NCI-H1694 (cell line): Measurements from ENCODE around the gene ANTXR2.
"Not testable (repeated sequence)": the region's sequence is repeated elsewhere in the genome, so short reads cannot be mapped to it uniquely, and the experiment has no call there.

Source experiments
- DNase-seq: peaks from one replicate; lab custom pipeline; 2025; lab: John Stamatoyannopoulos, UW

Gene ANTXR2

DNA sequence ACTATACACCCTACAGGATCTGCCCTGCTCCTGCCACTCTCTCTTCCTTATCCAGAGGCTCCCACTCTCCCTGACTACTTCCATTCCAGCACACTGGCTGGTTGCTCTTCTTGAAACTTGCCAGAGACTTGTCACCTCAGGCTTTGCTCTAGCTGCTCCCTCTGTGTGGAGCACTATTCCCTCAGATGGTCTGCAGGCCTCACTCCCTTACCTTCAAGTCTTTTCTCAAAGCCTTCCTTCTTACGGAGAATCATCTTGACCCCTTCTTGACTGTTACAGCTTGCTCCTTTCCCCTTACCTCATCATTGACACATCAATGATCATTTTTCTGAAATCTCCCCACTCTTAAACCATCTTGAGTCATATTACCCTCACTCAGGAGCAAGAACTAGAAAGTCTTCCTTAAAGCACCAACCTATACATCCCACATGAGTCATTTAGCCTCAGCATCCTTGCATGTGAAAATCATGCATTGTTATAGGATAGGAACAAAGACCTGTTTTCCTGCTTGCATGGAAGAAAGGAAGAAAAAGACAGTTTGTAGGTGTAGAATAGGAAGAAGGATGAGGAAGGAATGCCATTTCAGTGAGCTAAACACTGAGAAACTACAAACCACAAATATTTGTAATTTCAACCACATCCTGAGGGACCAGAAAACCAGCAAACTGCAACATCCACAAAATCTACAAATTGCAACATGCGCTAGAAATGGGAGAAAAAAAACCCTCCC is 55.7 kb downstream of the ANTXR2 start:
- DNase-seq: no peak

GRCh38 chr4:80016506-80016905 is 56.5 kb downstream of the ANTXR2 start:
- no peak for DNase-seq

DNA sequence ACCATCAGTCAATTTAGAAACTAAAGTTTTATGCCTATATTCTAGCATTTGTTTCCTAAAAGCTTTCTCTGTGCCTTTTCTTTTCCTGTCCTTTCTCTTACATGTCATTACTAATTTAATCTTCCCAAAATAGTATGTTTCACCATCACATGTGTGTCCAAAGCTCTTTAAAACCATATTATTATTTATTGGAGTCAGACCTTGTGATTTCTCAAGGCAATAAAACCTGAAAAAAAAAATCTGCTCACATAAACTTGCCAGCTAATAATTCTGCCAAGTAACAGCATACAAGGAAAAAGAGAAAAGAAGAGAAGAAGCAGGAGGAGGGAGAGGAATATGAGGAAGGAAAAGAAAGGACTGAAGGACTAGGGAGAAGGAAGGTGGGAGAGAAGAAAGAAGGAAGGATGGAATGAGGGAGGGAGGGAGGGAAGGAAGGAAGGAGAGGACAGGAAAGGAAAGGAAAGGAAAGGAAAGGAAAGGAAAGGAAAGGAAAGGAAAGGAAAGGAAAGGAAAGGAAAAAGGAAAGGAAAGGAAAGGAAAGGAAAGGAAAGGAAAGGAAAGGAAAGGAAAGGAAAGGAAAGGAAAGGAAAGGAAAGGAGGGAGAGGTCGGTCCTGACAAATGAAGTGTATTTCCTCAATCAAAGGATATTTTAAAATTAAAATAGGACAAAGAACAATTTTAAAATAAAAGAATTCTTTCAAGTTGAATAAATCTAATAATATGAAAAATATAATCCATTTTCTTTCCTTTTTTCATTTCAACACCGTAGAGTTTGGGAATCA is 57.4 kb downstream of the ANTXR2 start:
- no peak for DNase-seq

DNA sequence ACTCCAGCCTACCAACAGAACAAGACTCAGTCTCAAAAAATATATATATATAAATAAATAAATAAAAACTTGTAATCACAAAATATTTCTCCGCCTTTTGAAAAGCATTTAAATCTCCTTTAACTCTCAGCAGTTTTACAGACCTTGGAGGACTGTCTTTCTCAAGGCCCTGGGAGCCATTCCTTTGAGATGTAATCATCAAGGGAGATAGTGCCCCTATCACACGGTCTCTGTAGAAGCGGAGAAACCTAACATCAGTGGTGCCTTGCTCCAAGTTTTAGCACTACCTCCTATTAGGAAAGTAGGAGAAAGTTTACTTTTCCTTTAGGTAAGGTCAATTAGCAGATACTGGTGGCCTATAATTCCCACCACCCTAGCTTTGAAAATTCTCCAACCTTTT is 58.5 kb downstream of the ANTXR2 start:
- DNase-seq: no peak

DNA sequence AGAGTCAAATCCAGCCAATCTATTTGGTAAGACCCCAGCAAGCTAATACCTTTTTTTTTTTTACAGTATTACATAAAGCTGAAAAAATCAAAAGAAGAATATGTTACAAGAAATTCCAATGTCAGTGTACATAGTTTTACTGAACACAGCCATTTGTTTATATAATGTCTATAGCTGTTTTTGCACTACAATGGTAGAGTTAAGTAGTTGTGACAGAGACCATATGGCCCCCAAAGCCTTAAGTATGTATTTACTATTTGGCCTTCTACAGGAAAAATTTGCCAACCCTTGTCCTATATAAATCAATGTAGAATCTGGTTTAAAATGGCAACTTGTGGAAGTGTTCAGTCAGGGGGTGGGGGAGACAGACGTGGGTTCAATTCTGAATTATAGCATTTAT is 60.7 kb downstream of the ANTXR2 start:
- DNase-seq: no peak

DNA sequence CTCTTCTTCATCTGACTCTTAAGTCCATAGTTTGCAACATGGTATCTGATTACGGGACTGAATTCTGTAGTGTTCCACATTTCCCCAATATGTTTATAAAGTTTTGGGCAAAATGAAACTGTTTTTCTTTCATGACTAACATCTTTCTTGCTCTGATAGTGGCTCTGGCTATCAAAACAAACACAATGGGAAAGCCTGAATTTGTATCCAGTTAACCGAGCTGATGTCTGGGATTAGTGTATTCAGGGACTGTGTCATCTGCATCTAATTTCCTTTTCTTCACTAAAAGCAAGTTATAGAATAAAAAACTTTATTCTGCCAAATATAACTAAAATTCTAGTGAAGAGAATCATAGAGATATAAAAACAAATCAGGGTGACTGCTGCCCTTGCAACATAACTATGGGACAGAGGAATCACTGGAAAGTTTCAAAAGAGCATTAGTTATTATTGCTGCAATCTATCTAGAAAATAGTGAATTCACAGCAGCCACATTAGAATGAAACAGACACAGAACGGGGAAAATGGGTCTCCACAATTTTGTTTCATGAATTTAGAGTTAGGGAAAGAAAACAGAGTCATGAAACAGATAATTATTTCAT is 61.3 kb downstream of the ANTXR2 start:
- DNase-seq: no peak

- no peak for DNase-seq
Observed at GRCh38 chr4:80010316-80010715, 62.7 kb downstream of the ANTXR2 start.

- DNase-seq: no peak
Observed at GRCh38 chr4:80009806-80010205, 63.2 kb downstream of the ANTXR2 start.

GRCh38 chr4:80008971-80009370 is 64.1 kb downstream of the ANTXR2 start:
- no peak for DNase-seq

DNA sequence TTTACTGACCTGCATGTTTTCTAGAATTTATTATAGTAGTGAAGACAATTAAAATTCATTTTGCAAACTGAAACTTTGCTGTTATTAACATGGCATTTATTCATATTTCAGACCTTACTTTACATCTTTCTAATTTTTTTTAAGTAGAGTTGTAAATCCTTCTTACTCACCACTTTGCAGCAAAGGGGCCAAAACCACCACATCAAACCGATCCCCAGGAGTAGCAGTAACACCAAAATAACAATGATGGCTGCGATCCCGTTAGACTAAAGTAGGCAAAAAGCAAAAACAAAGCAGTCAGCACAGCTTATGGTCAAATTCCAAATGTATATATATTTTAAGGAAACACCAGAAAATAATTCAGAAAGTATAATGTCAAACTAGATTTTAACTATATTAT is 64.7 kb downstream of the ANTXR2 start:
- DNase-seq: no peak

GRCh38 chr4:80007745-80008149 is 65.3 kb downstream of the ANTXR2 start:
- DNase-seq: no peak

GRCh38 chr4:80006935-80007744 is 65.9 kb downstream of the ANTXR2 start:
- no peak for DNase-seq

DNA sequence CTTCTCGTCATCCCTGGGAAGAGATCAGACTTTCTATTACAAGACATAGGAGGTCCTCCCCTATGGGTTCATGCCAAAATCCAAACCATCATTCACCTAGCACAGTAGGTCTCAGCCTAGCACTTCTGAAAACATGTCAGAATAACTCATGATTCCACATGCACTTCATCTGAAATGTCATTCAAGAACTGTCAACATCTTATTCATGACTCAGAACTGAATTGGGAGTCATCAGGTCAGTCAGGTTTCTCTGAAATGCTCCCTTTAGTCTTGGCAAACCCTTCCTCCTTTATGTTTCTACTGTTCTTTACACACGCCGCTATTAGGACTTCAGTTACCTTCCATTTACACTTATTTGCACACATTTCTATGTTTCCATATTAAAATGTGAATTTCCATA is 67.2 kb downstream of the ANTXR2 start:
- no peak for DNase-seq

- no peak for DNase-seq
Observed at GRCh38 chr4:80004319-80004718, 68.7 kb downstream of the ANTXR2 start.

DNA sequence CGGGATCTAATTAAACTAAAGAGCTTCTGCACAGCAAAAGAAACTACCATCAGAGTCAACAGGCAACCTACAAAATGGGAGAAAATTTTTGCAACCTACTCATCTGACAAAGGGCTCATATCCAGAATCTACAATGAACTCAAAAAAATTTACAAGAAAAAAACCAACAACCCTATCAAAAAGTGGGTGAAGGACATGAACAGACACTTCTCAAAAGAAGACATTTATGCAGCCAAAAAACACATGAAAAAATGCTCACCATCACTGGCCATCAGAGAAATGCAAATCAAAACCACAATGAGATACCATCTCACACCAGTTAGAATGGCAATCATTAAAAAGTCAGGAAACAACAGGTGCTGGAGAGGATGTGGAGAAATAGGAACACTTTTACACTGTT is 70.5 kb downstream of the ANTXR2 start:
- not testable (repeated sequence) for DNase-seq

GRCh38 chr4:79999048-79999447 is 74.0 kb downstream of the ANTXR2 start:
- not testable (repeated sequence) for DNase-seq

- no peak for DNase-seq
Observed at GRCh38 chr4:79998201-79998600, 74.8 kb downstream of the ANTXR2 start.

DNA sequence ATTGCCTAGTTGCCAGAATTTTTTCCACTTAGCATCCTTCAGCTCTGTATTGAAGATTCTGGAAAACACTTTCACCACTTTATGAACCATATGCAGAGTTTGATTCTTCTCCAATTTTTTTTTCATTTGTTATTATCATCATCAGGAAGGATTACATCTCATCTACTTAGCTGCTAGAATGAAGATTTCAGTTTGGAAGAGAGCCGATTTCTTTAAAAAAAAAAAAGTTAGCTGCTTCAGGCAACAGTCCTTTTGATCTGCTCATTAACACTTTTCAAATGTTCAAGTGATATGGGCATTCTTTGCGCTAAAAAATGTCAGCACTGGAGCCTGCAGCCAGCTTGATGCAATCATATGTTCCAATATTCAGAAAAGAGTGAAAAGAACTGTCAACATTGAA is 76.2 kb downstream of the ANTXR2 start:
- no peak for DNase-seq

DNA sequence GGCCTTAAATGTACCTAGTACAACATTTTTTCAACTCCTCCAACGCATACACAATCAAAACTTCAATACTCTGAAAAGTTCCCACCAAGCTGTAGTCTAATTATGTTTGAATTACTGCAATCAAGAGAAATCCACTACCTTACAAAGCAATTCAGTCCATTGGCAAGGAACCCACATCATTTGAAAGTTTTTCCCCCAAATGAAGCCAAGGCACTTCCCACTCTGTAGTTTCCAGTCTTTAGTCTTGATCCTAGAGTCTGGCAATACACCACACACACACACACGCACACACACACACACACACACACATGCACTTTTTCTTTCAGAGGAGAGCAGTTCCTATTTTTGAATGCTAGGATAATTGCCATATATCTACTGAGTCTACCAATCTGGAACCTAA is 79.6 kb downstream of the ANTXR2 start:
- DNase-seq: no peak

- DNase-seq: no peak
Observed at GRCh38 chr4:79991601-79992000, 81.4 kb downstream of the ANTXR2 start.

DNA sequence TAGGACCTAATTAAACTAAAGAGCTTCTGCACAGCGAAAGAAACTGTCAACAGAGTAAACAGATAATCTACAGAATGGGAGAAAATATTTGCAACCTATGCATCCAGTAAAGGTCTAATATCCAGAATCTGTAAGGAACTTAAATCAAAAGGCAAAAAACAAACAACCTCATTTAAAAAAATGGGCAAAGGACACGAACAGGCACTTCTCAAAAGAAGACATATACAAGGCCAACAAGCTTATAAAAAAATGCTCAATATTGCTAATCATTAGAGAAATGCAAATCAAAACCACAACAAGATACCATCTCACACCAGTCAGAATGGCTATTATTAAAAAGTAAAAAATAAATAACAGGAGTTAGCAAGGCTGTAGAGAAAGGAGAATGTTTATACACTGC is 81.9 kb downstream of the ANTXR2 start:
- not testable (repeated sequence) for DNase-seq

DNA sequence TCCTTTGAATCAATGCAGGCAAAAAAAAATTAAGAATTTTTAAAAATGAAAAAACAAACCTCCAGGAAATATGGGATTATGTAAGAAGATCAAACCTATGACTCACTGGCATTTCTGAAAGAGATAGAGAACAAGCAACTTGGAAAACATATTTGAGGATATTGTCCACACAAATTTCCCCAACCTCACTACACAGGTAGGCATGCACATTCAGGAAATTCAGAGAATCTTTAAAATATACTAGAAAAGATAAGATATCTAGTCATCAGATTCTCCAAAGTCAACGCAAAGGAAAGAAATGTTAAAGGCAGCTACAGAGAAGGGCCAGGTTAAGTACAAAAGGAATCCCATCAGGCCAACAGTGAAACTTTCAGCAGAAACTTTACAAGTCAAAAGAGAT is 85.6 kb downstream of the ANTXR2 start:
- no peak for DNase-seq
